HuH-7.5 (cell line): ENCODE measurements around the gene MID2.
A peak's percentile ranks its signal among the peaks of the same experiment; 100 is the strongest.
"Not testable (repeated sequence)": the region's sequence is repeated elsewhere in the genome, so short reads cannot be mapped to it uniquely, and the experiment has no call there.

Experiments
- DNase-seq: peaks from one replicate; pipeline ENCODE4 v3.0.0; 2011; ENCODE audit warnings: low spot score

The MID2 gene

GRCh38 chrX:107842715-107843400 is 17.2 kb downstream of the MID2 start:
- no peak for DNase-seq

- no peak for DNase-seq
Measured at GRCh38 chrX:107845625-107846024, 20.0 kb downstream of the MID2 start.

GRCh38 chrX:107848591-107848990 is 22.9 kb downstream of the MID2 start:
- no peak for DNase-seq

- no peak for DNase-seq
Measured at GRCh38 chrX:107849747-107850421, 24.2 kb downstream of the MID2 start.

GRCh38 chrX:107850422-107850765 is 24.7 kb downstream of the MID2 start:
- DNase-seq, result no peak

GRCh38 chrX:107851215-107851614 is 25.5 kb downstream of the MID2 start:
- no peak for DNase-seq

GRCh38 chrX:107851665-107852064 is 26.0 kb downstream of the MID2 start:
- not testable (repeated sequence) for DNase-seq

GRCh38 chrX:107856289-107856688 is 30.6 kb downstream of the MID2 start:
- no peak for DNase-seq

- DNase-seq, result not testable (repeated sequence)
Measured at GRCh38 chrX:107857041-107857440, 31.4 kb downstream of the MID2 start.

- DNase-seq, result no peak
Measured at GRCh38 chrX:107857837-107858236, 32.2 kb downstream of the MID2 start.

- DNase-seq, result no peak
Measured at GRCh38 chrX:107861056-107861455, 35.4 kb downstream of the MID2 start.

GRCh38 chrX:107871136-107871535 is 45.5 kb downstream of the MID2 start:
- no peak for DNase-seq

- no peak for DNase-seq
Measured at GRCh38 chrX:107878106-107878505, 52.4 kb downstream of the MID2 start.

- DNase-seq, result no peak
Measured at GRCh38 chrX:107880054-107880610, 54.5 kb downstream of the MID2 start.

- DNase-seq, result peak; percentile 9
Measured at GRCh38 chrX:107894038-107894437, 68.4 kb downstream of the MID2 start.

- no peak for DNase-seq
Measured at GRCh38 chrX:107902721-107903120, 77.1 kb downstream of the MID2 start.

GRCh38 chrX:107905366-107905765 is 79.7 kb downstream of the MID2 start:
- DNase-seq, result no peak

GRCh38 chrX:107924136-107924746 is 98.6 kb downstream of the MID2 start:
- DNase-seq, result no peak

- DNase-seq, result no peak
Measured at GRCh38 chrX:107934262-107934661, 108.6 kb downstream of the MID2 start.

GRCh38 chrX:107935200-107935599 is 109.5 kb downstream of the MID2 start:
- no peak for DNase-seq

- DNase-seq, result no peak
Measured at GRCh38 chrX:107935664-107936433, 110.2 kb downstream of the MID2 start.

GRCh38 chrX:107936434-107936730 is 110.7 kb downstream of the MID2 start:
- DNase-seq, result no peak

GRCh38 chrX:107940095-107940494 is 114.4 kb downstream of the MID2 start:
- no peak for DNase-seq
